HG03565 (cell line): ENCODE measurements around the gene CAND2.
"Not testable (repeated sequence)": the region's sequence is repeated elsewhere in the genome, so short reads cannot be mapped to it uniquely, and the experiment has no call there.

ENCODE experiments used
- ATAC-seq: cut with Tn5 transposase; IDR thresholded peaks from one replicate; pipeline ENCODE4 v1.9.1; 2021; ENCODE audit warnings: mild to moderate bottlenecking, moderate library complexity; ENCODE audit not compliant: unreplicated experiment

CAND2 gene

GRCh38 chr3:12769761-12770160 lies 26.7 kb upstream of the CAND2 start:
- no peak for ATAC-seq

- no peak for ATAC-seq
Measured at GRCh38 chr3:12771236-12771635, 25.2 kb upstream of the CAND2 start.

- no peak for ATAC-seq
Measured at GRCh38 chr3:12772462-12772861, 24.0 kb upstream of the CAND2 start.

GRCh38 chr3:12773030-12773709 lies 23.3 kb upstream of the CAND2 start:
- no peak for ATAC-seq

GRCh38 chr3:12773710-12774086 lies 22.8 kb upstream of the CAND2 start:
- no peak for ATAC-seq

GRCh38 chr3:12774619-12775018 lies 21.9 kb upstream of the CAND2 start:
- no peak for ATAC-seq

GRCh38 chr3:12775226-12775625 lies 21.3 kb upstream of the CAND2 start:
- ATAC-seq, result no peak

- not testable (repeated sequence) for ATAC-seq
Measured at GRCh38 chr3:12775970-12776369, 20.5 kb upstream of the CAND2 start.

GRCh38 chr3:12777171-12777570 lies 19.3 kb upstream of the CAND2 start:
- ATAC-seq, result no peak

GRCh38 chr3:12780751-12781150 lies 15.7 kb upstream of the CAND2 start:
- no peak for ATAC-seq

- no peak for ATAC-seq
Measured at GRCh38 chr3:12782172-12782815, 14.2 kb upstream of the CAND2 start.

- no peak for ATAC-seq
Measured at GRCh38 chr3:12785096-12785495, 11.4 kb upstream of the CAND2 start.

GRCh38 chr3:12787346-12787745 lies 9.1 kb upstream of the CAND2 start:
- ATAC-seq, result not testable (repeated sequence)

GRCh38 chr3:12787967-12788690 lies 8.4 kb upstream of the CAND2 start:
- not testable (repeated sequence) for ATAC-seq

GRCh38 chr3:12791430-12791829 lies 5.0 kb upstream of the CAND2 start:
- no peak for ATAC-seq

GRCh38 chr3:12793701-12794100 lies 2.8 kb upstream of the CAND2 start:
- no peak for ATAC-seq

GRCh38 chr3:12797124-12797891 lies 828 bp downstream of the CAND2 start:
- no peak for ATAC-seq

GRCh38 chr3:12797892-12798558 lies 1.5 kb downstream of the CAND2 start:
- no peak for ATAC-seq

GRCh38 chr3:12798559-12799179 lies 2.2 kb downstream of the CAND2 start:
- no peak for ATAC-seq
